Measurements from ENCODE around the gene CKLF.

The CKLF gene

DNA sequence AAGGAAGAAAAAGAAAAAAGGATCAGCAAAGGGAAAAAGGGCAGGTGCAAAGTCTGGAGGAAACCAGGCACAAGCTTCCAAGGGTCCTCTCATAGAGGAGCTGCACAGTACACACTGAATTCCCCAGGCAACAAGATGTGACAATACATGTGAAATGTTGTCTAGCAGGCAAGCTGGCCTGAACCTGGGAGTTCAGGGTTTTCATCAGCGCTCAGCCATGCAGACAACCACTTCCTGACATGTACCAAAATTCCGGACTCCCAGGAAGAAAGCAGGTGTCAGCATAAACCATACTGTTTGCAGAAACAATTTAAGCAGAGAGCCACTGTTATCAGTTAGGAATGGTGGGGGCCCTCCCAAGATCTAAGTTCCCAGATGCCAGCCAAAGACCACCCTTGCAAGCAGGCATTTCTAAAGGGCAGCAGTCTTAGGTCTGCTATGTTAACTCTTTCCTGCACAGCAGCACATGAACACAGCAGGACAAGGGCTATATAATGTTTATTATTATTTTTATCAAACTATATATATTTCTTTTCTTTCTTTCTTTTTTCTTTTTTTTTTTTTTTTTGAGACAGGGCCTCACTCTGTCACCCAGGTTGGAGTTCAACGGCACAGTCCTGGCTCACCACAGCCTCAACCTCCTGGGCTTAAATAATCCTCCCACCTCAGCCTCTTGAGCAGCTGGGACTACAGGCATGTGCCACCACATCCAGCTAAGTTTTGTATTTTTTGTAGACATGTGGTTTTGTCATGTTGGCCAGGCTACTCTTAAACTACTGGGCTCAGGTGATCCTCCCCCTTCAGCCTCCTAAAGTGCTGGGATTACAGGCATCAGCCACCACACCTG, 12.5 kb upstream of the CKLF start:
- H3K27ac Mint-ChIP-seq: peak overlapping the region; percentile 57
- DNase-seq: no peak

DNA sequence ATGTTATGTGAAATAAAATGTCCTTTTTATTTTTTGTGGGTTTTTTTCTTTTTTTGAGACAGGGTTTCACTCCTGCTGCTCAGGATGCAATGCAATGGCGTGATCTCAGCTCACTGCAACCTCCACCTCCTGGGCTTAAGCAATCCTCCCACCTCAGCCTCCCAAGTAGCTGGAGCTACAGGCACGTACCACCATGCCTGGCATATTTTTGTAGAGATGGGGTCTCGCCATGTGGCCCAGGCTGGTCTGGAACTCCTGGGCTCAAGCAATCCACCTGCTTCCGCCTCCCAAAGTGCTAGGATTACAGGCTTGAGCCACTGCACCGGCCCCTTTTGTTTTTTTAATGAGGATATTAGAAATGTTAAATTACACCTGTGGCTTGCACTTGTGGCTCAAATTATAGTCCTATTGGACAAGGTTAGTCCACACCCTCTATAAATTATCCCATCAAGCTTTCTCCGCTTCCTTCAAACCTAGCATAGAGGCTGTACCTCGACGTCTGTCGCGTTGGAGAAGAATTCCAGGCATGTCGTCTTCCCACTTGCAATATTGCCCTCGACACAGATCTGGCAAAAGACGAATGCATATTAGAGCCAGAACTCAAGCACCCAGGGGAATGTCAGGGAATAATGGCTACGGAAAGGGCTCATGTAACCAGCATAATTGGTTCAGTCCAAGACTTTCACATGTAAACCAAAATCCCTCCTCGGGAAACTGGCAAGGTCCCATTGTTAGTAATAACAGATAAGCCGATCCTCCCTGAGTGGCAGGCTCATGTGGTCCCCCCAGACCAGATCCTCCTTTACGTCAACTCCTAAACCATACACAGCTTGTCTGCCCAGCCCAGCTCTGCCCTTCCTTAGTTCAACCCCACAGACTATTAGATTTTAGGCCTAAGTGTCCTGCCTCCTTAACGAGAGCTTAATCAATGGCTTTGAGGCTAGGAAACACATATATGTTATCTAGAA, 10.7 kb upstream of the CKLF start:
- H3K27ac Mint-ChIP-seq: peak overlapping the region; percentile 57
- H3K27me3 Mint-ChIP-seq (ENCODE audit: low read depth, poor library complexity): no peaks in the 10 kb centered on the region
- H3K9me3 Mint-ChIP-seq: no peaks in the 10 kb centered on the region

More for the DNA sequence above, 12.5 kb upstream of the CKLF start:
- Mint-ChIP-seq H3K4me1 (no peaks in the 10 kb centered on the region), H3K4me3 (no peak overlapping the region), H3K9me3 (no peaks in the 10 kb centered on the region), H3K36me3 (ENCODE audit: low read depth) (peaks cover 15% of the 10 kb centered on the region), H3K27me3 (ENCODE audit: low read depth, poor library complexity) (no peaks in the 10 kb centered on the region)
- no peak for TF ChIP-seq CTCF (IDR thresholded peaks at IDR 0.05)

GRCh38 chr16:66542396-66542795, 10.0 kb upstream of the CKLF start:
- Mint-ChIP-seq H3K27ac (no peak overlapping the region), H3K27me3 (ENCODE audit: low read depth, poor library complexity) (no peaks in the 10 kb centered on the region), H3K4me3 (no peak overlapping the region), H3K36me3 (ENCODE audit: low read depth) (peaks cover 32% of the 10 kb centered on the region), H3K4me1 (no peaks in the 10 kb centered on the region), H3K9me3 (no peaks in the 10 kb centered on the region)
- no peak for DNase-seq
- TF ChIP-seq CTCF (IDR thresholded peaks at IDR 0.05): no peak

More for the DNA sequence above, 10.7 kb upstream of the CKLF start:
- DNase-seq: no peak
- Mint-ChIP-seq H3K4me1 (no peaks in the 10 kb centered on the region), H3K4me3 (no peak overlapping the region), H3K36me3 (ENCODE audit: low read depth) (peaks cover 32% of the 10 kb centered on the region)
- no peak for TF ChIP-seq CTCF (IDR thresholded peaks at IDR 0.05)

DNA sequence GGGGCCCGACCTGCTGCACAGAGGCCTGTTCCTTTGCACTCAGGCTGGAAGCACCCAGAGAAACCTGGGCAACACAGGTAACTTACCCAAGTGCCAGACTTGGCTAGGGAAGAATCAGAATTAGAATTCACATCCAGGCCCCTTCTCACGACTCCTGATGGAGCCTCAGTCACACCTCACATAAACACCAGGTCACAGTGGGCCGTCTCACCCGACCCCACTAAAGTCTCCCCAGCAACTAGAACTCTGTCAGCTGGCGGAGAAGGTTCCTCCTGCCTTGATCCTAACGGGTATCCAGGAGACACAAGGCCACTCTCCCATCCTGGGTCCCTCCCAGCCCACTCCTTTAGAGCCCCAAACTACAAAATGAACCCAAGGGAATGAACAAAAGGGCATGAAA, 8.8 kb upstream of the CKLF start:
- no peak for DNase-seq
- peaks cover 4% of the 10 kb centered on the region for H3K27me3 Mint-ChIP-seq (ENCODE audit: low read depth, poor library complexity)
- no peak overlapping the region for H3K4me3 Mint-ChIP-seq
- peaks cover 6% of the 10 kb centered on the region for H3K4me1 Mint-ChIP-seq
- H3K27ac Mint-ChIP-seq: peak overlapping the region; percentile 24
- peaks cover 41% of the 10 kb centered on the region for H3K36me3 Mint-ChIP-seq (ENCODE audit: low read depth)
- H3K9me3 Mint-ChIP-seq: no peaks in the 10 kb centered on the region
- no peak for TF ChIP-seq CTCF (IDR thresholded peaks at IDR 0.05)

DNA sequence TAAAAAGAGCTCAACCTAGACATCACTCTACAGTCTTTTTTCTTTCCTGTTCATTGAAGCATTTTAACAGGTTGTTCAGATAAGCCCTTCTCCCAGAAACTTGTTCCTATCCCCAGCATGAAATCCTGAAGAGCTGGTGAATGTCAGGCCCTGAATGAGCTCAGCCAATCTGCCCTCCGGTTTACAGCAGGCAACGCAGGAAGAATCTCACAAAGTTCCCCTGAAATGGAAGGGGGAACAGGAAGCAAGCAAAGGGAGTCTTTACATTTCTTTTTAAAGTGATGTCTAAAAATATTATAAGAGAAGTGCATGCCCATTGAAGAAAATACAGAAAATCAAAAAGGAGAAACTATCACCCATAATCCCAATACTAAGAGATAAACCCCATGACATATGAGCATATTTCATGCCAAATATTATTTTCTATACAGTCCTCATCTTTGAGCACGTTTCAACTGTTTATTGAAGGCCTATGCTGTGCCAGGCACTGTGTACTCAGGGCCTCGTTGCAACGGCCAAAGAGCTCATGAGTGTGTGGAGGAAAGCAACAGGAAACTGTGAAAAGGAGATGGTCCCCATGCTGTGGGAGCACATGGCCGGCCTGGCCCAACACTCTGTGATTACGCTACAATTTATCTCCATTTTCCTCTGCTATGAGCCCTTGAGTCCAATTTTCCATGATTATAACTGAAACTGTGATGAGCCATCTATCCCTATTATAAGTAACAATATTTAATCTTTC, 8.2 kb upstream of the CKLF start:
- Mint-ChIP-seq H3K4me3 (no peak overlapping the region), H3K36me3 (ENCODE audit: low read depth) (peaks cover 41% of the 10 kb centered on the region), H3K4me1 (peaks cover 13% of the 10 kb centered on the region), H3K27me3 (ENCODE audit: low read depth, poor library complexity) (peaks cover 4% of the 10 kb centered on the region), H3K9me3 (no peaks in the 10 kb centered on the region), H3K27ac (peak overlapping the region; percentile 22)
- TF ChIP-seq CTCF (IDR thresholded peaks at IDR 0.05): no peak
- no peak for DNase-seq

Data from nephron progenitor cell (in vitro differentiated cells).